GM19025 (cell line): Measurements from ENCODE around the gene PRKCE.

ENCODE experiments used
- ATAC-seq: cut with Tn5 transposase; IDR thresholded peaks from one replicate; pipeline ENCODE4 v1.9.1; 2021; ENCODE audit warnings: mild to moderate bottlenecking, low read depth, moderate library complexity; ENCODE audit not compliant: unreplicated experiment

The PRKCE gene

GRCh38 chr2:46167924-46168323 is 516.4 kb downstream of the PRKCE start:
- no peak for ATAC-seq

- no peak for ATAC-seq
Measured at GRCh38 chr2:46169467-46169866, 518.0 kb downstream of the PRKCE start.

GRCh38 chr2:46170026-46170425 is 518.6 kb downstream of the PRKCE start:
- no peak for ATAC-seq

GRCh38 chr2:46170611-46171350 is 519.3 kb downstream of the PRKCE start:
- ATAC-seq, result no peak

GRCh38 chr2:46171411-46171953 is 520.0 kb downstream of the PRKCE start:
- no peak for ATAC-seq

GRCh38 chr2:46171996-46172546 is 520.6 kb downstream of the PRKCE start:
- ATAC-seq, result no peak

- no peak for ATAC-seq
Measured at GRCh38 chr2:46173030-46173429, 521.6 kb downstream of the PRKCE start.

- no peak for ATAC-seq
Measured at GRCh38 chr2:46173636-46174250, 522.3 kb downstream of the PRKCE start.

GRCh38 chr2:46174345-46175170 is 523.1 kb downstream of the PRKCE start:
- no peak for ATAC-seq

GRCh38 chr2:46175419-46175818 is 523.9 kb downstream of the PRKCE start:
- ATAC-seq, result no peak

GRCh38 chr2:46177461-46178089 is 526.1 kb downstream of the PRKCE start:
- no peak for ATAC-seq

- ATAC-seq, result no peak
Measured at GRCh38 chr2:46179037-46179621, 527.7 kb downstream of the PRKCE start.

GRCh38 chr2:46180189-46180588 is 528.7 kb downstream of the PRKCE start:
- ATAC-seq, result no peak

GRCh38 chr2:46181306-46181705 is 529.8 kb downstream of the PRKCE start:
- no peak for ATAC-seq

GRCh38 chr2:46181789-46182530 is 530.5 kb downstream of the PRKCE start:
- ATAC-seq, result no peak

GRCh38 chr2:46183426-46183825 is 532.0 kb downstream of the PRKCE start:
- ATAC-seq, result no peak

- no peak for ATAC-seq
Measured at GRCh38 chr2:46184794-46185583, 533.5 kb downstream of the PRKCE start.

GRCh38 chr2:46187112-46187618 is 535.7 kb downstream of the PRKCE start:
- peak; percentile 74 for ATAC-seq
